ENCODE data around the gene HTR6.

- no peak for TF ChIP-seq CTCF (IDR thresholded peaks at IDR 0.05)
- TF ChIP-seq POLR2A (IDR thresholded peaks at IDR 0.05) = no peak
Observed at GRCh38 chr1:19694298-19694697, 29.6 kb downstream of the HTR6 start.
